NCI-H226 (cell line): ENCODE results near the gene TUBB1.
"Not testable (repeated sequence)": the region's sequence is repeated elsewhere in the genome, so short reads cannot be mapped to it uniquely, and the experiment has no call there.

Source experiments
- DNase-seq: peaks from one replicate; pipeline ENCODE4 v3.0.0-alpha.2; 2015

TUBB1 gene

DNA sequence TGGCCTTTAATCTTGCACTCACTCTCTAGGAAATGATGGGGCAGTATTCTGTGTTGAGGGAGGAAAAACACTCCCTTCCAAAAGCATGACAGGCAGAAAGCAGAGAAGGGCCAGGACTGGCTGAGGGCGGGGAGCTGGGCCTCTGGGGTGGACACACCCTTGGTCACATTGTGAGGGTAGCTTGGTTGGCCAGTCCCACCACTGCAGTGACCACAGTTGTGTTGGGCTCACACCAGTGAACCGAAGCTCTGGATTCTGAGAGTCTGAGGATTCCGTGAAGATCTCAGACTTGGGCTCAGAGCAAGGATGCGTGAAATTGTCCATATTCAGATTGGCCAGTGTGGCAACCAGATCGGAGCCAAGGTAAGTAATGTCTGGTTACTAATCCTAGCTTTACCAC, at the start of gene TUBB1:
TSS of gene TUBB1 (plus strand) at position 213 of the 400 bp plus-strand sequence. CDS start at position 307, 94 bp downstream.
- no peak for DNase-seq

- no peak for DNase-seq
Observed at GRCh38 chr20:58969439-58969838, 49.8 kb upstream of the TUBB1 start.

GRCh38 chr20:58970146-58970545, 49.1 kb upstream of the TUBB1 start:
- no peak for DNase-seq

GRCh38 chr20:58971429-58971828, 47.8 kb upstream of the TUBB1 start:
- DNase-seq = no peak

DNA sequence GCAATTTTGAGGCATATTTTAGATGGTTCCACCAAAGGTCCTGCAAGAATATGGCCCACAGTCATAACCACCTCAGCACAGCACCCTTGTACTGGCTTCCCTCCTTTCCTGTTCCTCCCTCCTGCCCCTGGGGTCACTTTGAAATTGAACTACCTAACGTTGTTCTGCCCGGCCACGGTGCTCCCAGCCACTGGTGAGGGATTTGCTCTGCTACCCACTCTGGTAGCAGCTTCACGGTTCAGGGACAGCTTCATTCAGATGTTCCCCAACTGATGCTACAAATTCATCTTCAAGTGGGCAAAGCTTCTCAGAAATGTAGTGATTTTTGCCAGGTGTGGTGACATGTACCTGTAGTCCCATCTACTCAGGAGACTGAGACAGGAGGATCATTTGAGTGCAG, 46.0 kb upstream of the TUBB1 start:
- DNase-seq = no peak

- DNase-seq = no peak
Observed at GRCh38 chr20:58973866-58974265, 45.4 kb upstream of the TUBB1 start.

- no peak for DNase-seq
Observed at GRCh38 chr20:58975353-58975752, 43.9 kb upstream of the TUBB1 start.

- no peak for DNase-seq
Observed at GRCh38 chr20:58976061-58976730, 43.0 kb upstream of the TUBB1 start.

GRCh38 chr20:58978351-58979190, 40.7 kb upstream of the TUBB1 start:
- no peak for DNase-seq

- DNase-seq = peak; percentile 56
Observed at GRCh38 chr20:58980711-58981627, 38.3 kb upstream of the TUBB1 start, which contains the start of gene NELFCD. Gene NELFCD, plus strand, starts transcription at chr20:58981256. Its CDS starts 54 bp downstream, at chr20:58981310.

GRCh38 chr20:58981628-58982364, 37.4 kb upstream of the TUBB1 start:
- no peak for DNase-seq

DNA sequence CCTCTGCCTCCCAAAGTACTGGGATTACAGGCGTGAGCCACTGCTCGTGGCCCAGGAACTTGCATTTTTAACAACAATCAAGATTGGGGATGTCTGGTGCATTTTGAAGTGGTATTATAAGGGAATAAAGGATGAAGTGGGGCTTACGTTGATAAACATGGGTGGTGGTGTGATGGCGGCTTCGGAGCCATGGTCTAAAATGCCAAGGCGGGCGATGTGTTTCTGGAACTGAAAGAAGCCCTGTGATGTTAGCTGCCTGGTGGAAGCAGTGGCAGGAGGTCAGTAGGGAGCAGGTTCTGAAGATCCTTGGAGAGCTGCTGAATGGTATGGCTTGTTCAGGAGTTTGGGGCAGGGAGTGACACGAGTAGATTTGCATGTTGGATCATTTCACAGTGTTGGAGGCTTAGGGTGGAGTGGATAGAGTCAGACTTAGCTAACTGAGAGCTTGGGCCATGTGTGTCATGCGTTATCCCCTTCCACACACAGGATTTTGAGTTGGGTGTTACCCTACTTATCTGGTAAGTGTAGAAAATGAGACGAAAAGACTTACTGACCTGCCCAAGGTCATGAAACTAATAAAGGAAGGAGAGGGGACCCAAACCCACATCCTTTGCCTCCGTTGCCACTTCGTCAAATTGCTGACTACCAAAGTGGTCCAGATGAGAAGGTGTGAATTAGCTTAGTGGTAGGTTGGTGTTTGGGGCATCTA, 36.7 kb upstream of the TUBB1 start:
- DNase-seq = no peak

DNA sequence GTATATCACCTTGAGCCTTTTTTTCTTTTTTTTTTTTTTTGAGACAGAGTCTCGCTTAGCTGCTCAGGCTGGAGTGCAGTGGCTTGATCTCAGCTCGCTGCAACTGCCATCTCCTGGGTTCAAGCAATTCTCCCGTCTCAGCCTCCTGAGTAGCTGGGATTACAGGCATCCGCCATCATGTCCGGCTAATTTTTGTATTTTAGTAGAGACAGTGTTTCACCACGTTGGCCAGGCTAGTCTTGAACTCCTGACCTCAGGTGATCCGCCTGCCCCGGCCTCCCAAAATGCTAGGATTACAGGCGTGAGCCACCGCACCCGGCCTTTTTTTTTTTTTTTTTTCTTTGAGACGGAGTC, 36.1 kb upstream of the TUBB1 start:
- not testable (repeated sequence) for DNase-seq

DNA sequence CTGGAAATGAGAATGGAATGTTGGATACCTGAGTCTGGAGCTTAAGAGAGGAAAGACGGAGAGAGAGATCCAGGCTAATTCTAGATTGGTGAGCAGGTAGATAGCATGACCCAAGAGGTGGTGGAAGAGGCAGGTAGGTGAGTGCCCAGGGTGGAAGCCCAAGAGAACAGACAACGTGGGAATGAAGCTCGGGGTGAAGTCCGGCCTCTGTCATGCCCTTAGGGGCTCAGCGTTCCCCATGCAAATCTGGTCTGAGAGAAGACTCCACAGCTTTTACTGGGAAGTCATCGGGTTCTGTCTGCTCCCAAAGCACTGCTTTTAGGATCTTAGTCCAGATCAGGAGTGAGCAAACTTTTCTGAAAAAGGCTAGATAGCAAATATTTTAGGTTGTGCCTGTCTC, 34.5 kb upstream of the TUBB1 start:
- no peak for DNase-seq

DNA sequence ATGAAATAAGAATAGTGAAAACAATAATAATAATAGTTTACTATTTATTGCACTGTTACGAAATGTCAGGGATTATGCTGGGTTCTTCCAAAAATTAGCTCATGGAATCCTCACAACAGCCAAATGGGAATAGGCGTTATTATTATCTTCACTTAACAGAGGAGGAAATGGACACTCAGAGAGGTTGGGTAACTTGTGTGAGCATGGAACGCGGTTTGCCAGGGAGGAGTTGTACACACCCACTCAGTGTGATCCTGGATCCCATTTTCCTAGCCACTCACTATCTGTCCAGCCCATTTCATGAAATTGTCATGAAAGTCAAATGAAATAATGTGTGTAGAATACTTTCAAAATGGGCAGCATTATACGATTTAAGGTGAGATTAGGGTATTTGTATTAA, 33.6 kb upstream of the TUBB1 start:
- no peak for DNase-seq

GRCh38 chr20:58986286-58986967, 32.8 kb upstream of the TUBB1 start:
- DNase-seq = no peak

DNA sequence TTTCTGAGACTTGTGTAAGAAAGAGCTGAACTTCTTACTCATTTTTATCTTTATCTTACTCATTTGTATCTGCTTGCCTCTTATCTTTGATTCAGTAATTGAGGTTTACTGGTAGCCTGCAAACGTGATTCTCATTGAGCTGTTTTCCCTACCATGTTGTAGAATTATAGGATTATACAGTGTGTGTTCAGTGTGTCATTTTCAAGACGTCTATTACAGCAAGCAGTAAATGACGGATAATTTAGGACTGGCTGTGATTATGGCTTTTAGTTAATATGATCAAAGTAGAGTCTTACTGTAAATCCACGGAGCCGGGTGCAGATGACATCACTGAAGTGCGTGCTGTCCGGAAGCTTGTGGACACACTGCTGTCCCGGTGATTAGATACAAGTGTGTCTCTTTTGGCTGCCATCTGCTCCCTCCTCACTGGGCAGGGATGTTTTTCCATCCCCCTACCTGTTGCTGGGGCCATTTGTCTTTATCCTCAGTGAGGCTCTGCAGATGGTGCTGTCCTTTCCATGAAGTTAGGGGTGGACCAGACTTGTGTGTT, 32.2 kb upstream of the TUBB1 start:
- no peak for DNase-seq

DNA sequence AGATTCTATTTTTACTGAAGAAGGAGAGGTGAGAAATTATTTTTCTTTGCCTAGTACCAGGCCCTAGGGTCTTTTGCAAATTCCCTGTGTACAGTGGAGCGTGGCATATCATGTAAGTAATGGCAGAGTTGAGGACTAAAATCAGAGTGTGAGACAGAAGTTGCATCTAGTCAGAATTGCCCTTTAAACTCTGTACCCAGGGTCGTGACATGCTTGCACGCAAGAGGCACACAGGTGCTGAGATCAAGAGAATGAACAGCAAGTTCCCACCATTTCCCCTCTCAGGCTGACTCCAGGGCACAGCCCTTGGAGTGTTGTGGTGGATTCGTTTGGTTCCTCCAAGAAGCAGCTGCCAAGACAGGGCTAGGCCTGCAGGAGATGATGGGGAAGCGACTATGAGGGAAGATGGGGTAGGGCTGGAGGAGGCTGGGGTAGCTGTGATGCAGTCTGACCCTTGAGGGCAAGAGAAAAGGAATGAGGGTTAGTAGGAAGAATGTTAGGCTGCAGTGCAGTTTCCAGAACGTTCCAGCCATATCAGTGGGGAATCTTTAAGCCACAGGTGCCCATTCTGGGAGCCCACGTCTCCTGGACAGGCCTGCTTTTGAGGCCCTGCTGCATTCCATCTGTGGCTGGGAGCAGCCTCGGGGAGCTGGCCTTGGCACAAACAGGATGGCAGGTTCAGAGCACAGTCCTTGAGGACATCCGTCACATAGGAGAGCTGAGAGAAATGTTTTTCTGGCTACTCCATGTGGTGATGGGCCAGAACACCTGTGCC, 31.3 kb upstream of the TUBB1 start:
- DNase-seq = no peak

GRCh38 chr20:58988565-58988882, 30.7 kb upstream of the TUBB1 start:
- DNase-seq = no peak

DNA sequence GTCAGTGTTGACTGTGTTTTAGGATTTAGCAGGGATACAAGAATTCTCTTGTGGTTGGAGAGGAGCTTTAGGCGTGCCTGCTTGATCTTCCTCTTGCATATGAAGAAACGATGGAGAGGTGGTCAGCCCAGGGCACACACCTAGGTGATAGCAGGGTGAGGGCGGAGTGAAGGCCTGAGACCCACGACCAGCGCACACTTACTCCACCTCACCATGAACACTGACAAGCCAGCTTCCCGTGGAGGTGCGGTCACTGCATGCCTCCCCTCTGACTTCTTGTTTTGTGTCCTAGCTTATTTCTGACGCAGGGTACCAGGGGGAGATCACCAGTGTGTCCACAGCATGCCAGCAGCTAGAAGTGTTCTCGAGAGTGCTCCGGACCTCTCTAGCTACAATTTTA, 30.0 kb upstream of the TUBB1 start:
- DNase-seq = no peak
